ENCODE results near the gene TRAFD1. TPM values are rescaled to one million over a fixed set of nuclear protein-coding genes. Genes with fewer than 3 reads are reported as not detected.

Gene TRAFD1, protein sequence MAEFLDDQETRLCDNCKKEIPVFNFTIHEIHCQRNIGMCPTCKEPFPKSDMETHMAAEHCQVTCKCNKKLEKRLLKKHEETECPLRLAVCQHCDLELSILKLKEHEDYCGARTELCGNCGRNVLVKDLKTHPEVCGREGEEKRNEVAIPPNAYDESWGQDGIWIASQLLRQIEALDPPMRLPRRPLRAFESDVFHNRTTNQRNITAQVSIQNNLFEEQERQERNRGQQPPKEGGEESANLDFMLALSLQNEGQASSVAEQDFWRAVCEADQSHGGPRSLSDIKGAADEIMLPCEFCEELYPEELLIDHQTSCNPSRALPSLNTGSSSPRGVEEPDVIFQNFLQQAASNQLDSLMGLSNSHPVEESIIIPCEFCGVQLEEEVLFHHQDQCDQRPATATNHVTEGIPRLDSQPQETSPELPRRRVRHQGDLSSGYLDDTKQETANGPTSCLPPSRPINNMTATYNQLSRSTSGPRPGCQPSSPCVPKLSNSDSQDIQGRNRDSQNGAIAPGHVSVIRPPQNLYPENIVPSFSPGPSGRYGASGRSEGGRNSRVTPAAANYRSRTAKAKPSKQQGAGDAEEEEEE
- polyA plus RNA-seq (2013): 30.4 TPM

DNA sequence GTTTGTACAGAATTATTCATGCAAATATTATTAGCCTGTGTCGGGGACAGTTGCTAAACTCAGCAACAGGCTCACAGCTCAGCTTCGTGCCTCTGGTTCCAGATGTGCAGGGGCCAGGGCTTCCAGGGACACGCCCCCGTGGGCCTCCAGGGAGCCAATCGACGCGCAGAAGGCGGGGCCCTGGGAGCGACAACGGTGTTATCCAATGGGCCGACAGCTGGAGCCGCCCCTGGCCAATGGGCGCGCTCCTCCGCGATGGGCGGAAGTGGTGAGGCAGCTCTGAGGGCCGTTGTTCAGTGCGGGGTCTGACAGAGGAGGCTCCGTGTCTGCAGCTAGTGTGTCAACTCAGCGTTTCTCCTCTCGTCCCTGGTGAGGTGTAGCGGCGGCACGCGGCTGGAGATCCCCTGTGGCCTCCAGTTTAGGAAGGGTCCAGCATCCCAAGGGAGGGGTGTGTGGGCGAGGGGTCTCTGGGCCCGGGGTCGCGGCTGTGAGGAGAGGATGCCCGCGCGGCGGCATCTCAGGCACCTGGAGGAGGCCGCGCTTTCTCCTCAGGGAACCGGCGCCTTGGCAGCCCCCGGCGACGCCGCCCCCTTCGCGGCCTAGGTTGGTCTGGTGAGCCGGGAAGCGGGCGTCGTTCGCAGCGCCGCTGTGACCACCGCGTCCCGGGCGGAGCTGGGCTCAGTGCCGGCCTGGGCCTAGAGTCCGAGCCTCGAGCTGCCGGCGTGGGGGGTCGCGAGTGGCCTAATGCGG is at the start of gene TRAFD1:
TRAFD1 (plus strand) TSS at position 311 of the 750 bp plus-strand sequence. CDS start 4,963 bp downstream, outside the sequence.
- POLR2A ChIA-PET: interaction anchor here (0.7 to 1.5 kb wide), 5 partner anchors 8 to 231 kb away, joined by 3 to 5 read pairs (median 4); no protein-coding TSS in a partner anchor
- peak; percentile 96 to 98 (median 98) for DNase-seq
- Histone ChIP-seq H3K9me3 (ENCODE audit: control extremely low read depth in 1 of 5, control insufficient read depth in 4 of 5, insufficient read depth in 2 of 5, low read depth in 1 of 5, low read length in 4 of 5) (no peaks in the 10 kb centered on the region), H3K4me3 (ENCODE audit: control insufficient read depth in 1 of 7, extremely low read depth in 1 of 7, insufficient read depth in 4 of 7, low read depth in 2 of 7, low read length in 6 of 7) (peak within 1 kb of the TSS; percentile 78 to 88 (median 82)), H3K36me3 (ENCODE audit: control insufficient read depth in 4 of 4, insufficient read depth in 4 of 4, low read length in 3 of 4) (no peaks in the 10 kb centered on the region), H3K27ac (ENCODE audit: insufficient read depth in 1 of 2, low read depth in 1 of 2, low read length in 2 of 2, poor library complexity in 1 of 2, severe bottlenecking in 2 of 2) (peak within 1 kb of the TSS; percentile 68 to 85), H3K27me3 (replicated peaks in 2 of 5; ENCODE audit: control insufficient read depth in 4 of 5, insufficient read depth in 5 of 5, low read length in 4 of 5) (no peaks in the 10 kb centered on the region), H3K4me1 (ENCODE audit: control extremely low read depth in 1 of 4, control insufficient read depth in 4 of 4, insufficient read depth in 4 of 4, low read length in 3 of 4) (peaks cover 18 to 44% (median 32%) of the 10 kb centered on the region in 4 experiments)
- WGBS (ENCODE audit: insufficient coverage): 0% methylated on average over 44 of the region's 63 CpGs
- CTCF ChIA-PET: interaction anchor here (0.8 to 2.0 kb wide), 4 partner anchors 9 to 73 kb away, joined by 3 to 8 read pairs (median 4); no protein-coding TSS in a partner anchor

GRCh38 chr12:112087055-112087850 is 38.1 kb upstream of the TRAFD1 start:
- H3K36me3 ChIP-seq (ENCODE audit: control insufficient read depth in 4 of 4, insufficient read depth in 4 of 4, low read length in 3 of 4): peaks cover 15 to 65% (median 44%) of the 10 kb centered on the region in 4 experiments
- H3K4me3 ChIP-seq (ENCODE audit: control insufficient read depth in 1 of 7, extremely low read depth in 1 of 7, insufficient read depth in 4 of 7, low read depth in 2 of 7, low read length in 6 of 7): no peak overlapping the region
- no peaks in the 10 kb centered on the region for H3K4me1 ChIP-seq (ENCODE audit: control extremely low read depth in 1 of 4, control insufficient read depth in 4 of 4, insufficient read depth in 4 of 4, low read length in 3 of 4)
- ChIA-PET POLR2A (no interaction called here), CTCF (interaction anchor here (0.9 to 1.8 kb wide), 4 partner anchors 11 to 143 kb away, joined by 3 to 8 read pairs (median 4); no protein-coding TSS in a partner anchor)
- no CpG with 5 or more reads among the region's 2 CpGs for WGBS (ENCODE audit: insufficient coverage)
- no peaks in the 10 kb centered on the region for H3K9me3 ChIP-seq (ENCODE audit: control extremely low read depth in 1 of 5, control insufficient read depth in 4 of 5, insufficient read depth in 2 of 5, low read depth in 1 of 5, low read length in 4 of 5)
- peak in 2 of 3 donors; percentile 14 to 19 for DNase-seq
- H3K27me3 ChIP-seq (replicated peaks in 2 of 5; ENCODE audit: control insufficient read depth in 4 of 5, insufficient read depth in 5 of 5, low read length in 4 of 5): no peaks in the 10 kb centered on the region
- H3K27ac ChIP-seq (ENCODE audit: insufficient read depth in 1 of 2, low read depth in 1 of 2, low read length in 2 of 2, poor library complexity in 1 of 2, severe bottlenecking in 2 of 2): no peak overlapping the region

DNA sequence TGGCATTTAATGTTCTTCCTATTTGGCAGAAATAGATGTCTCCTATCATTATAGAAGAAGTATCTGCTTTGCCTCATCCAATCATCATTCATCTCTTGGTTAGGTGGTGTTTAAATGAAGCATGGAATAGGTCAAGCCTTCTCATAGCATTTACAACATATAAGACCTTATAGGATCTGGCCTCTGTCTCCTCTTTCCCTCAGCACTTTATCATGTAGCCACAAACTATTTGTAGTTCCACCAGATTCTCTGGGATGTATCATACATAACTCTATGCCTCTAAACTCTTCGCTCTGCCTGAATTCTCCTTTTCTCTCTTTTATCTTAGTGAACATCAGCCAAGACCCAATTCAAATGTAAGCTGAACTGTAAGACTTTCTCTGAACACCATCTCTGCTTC is 37.5 kb upstream of the TRAFD1 start:
- POLR2A ChIA-PET: interaction anchor here (0.6 kb wide), 1 partner anchor 265 kb away, joined by 3 read pairs; no protein-coding TSS in a partner anchor

DNA sequence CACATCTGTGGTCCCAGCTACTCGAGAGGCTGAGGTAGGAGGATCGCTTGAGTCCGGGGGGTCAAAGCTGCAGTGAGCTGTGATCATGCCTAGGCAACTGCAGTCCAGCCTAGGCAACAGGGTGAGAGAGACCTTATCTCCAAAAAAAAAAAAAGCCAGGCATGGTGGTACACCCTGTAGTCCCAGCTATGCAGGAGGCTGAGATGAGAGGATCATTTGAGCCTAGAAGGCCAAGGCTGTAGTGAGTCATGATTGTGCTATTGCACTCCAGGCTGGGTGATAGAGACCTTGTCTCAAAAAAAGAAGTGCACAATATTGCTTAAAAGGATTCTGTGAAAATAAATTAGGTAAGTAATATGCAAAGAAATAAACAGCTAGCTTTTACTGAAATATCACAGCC is 33.8 kb upstream of the TRAFD1 start:
- CTCF ChIA-PET: no interaction called here
- Histone ChIP-seq H3K4me3 (ENCODE audit: control insufficient read depth in 1 of 7, extremely low read depth in 1 of 7, insufficient read depth in 4 of 7, low read depth in 2 of 7, low read length in 6 of 7) (no peak overlapping the region), H3K27ac (ENCODE audit: insufficient read depth in 1 of 2, low read depth in 1 of 2, low read length in 2 of 2, poor library complexity in 1 of 2, severe bottlenecking in 2 of 2) (peak overlapping the region in 1 of 2 experiments; percentile 12), H3K9me3 (ENCODE audit: control extremely low read depth in 1 of 5, control insufficient read depth in 4 of 5, insufficient read depth in 2 of 5, low read depth in 1 of 5, low read length in 4 of 5) (no peaks in the 10 kb centered on the region), H3K36me3 (ENCODE audit: control insufficient read depth in 4 of 4, insufficient read depth in 4 of 4, low read length in 3 of 4) (peaks cover 11 to 50% (median 39%) of the 10 kb centered on the region in 4 experiments), H3K4me1 (ENCODE audit: control extremely low read depth in 1 of 4, control insufficient read depth in 4 of 4, insufficient read depth in 4 of 4, low read length in 3 of 4) (peaks cover 0 to 10% (median 4%) of the 10 kb centered on the region in 4 experiments), H3K27me3 (replicated peaks in 2 of 5; ENCODE audit: control insufficient read depth in 4 of 5, insufficient read depth in 5 of 5, low read length in 4 of 5) (no peaks in the 10 kb centered on the region)
- POLR2A ChIA-PET: interaction anchor here (0.6 kb wide), 1 partner anchor 88 kb away, joined by 4 read pairs; no protein-coding TSS in a partner anchor
- WGBS (ENCODE audit: insufficient coverage): 100% methylated on average over 3 of the region's 3 CpGs
- no peak for DNase-seq

More for the DNA sequence above, 37.5 kb upstream of the TRAFD1 start:
- DNase-seq: no peak
- H3K27ac ChIP-seq (ENCODE audit: insufficient read depth in 1 of 2, low read depth in 1 of 2, low read length in 2 of 2, poor library complexity in 1 of 2, severe bottlenecking in 2 of 2): peak overlapping the region in 1 of 2 experiments; percentile 32
- H3K36me3 ChIP-seq (ENCODE audit: control insufficient read depth in 4 of 4, insufficient read depth in 4 of 4, low read length in 3 of 4): peaks cover 17 to 64% (median 44%) of the 10 kb centered on the region in 4 experiments
- no peak overlapping the region for H3K4me3 ChIP-seq (ENCODE audit: control insufficient read depth in 1 of 7, extremely low read depth in 1 of 7, insufficient read depth in 4 of 7, low read depth in 2 of 7, low read length in 6 of 7)
- H3K27me3 ChIP-seq (replicated peaks in 2 of 5; ENCODE audit: control insufficient read depth in 4 of 5, insufficient read depth in 5 of 5, low read length in 4 of 5): no peaks in the 10 kb centered on the region
- H3K4me1 ChIP-seq (ENCODE audit: control extremely low read depth in 1 of 4, control insufficient read depth in 4 of 4, insufficient read depth in 4 of 4, low read length in 3 of 4): no peaks in the 10 kb centered on the region
- CTCF ChIA-PET: interaction anchor here (0.9 to 1.8 kb wide), 3 partner anchors 10 to 143 kb away, joined by 4 to 8 read pairs (median 5); no protein-coding TSS in a partner anchor
- H3K9me3 ChIP-seq (ENCODE audit: control extremely low read depth in 1 of 5, control insufficient read depth in 4 of 5, insufficient read depth in 2 of 5, low read depth in 1 of 5, low read length in 4 of 5): no peaks in the 10 kb centered on the region
- WGBS (ENCODE audit: insufficient coverage): 100% methylated on average over 1 of the region's 1 CpG

DNA sequence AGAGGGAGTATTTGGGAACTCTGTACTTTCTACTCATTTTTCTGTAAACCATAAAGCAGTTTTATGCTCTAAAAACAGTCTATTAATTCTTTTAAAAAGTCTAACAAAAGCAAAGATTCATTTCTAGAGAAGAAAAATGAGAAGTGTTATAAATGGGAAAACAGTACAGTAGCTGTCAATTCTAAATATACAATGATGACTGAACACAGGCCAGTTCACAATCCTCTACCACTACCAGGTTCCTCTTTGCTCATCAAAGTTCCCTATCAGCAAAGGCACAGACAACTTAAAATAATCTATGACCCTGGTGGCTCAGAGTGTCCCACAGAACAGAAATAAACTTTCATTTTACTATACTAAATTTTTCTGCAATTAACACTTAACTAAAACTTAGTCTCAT is 29.3 kb upstream of the TRAFD1 start:
- DNase-seq: peak in 2 of 3 donors; percentile 42 to 52
- Histone ChIP-seq H3K9me3 (ENCODE audit: control extremely low read depth in 1 of 5, control insufficient read depth in 4 of 5, insufficient read depth in 2 of 5, low read depth in 1 of 5, low read length in 4 of 5) (no peaks in the 10 kb centered on the region), H3K36me3 (ENCODE audit: control insufficient read depth in 4 of 4, insufficient read depth in 4 of 4, low read length in 3 of 4) (peaks cover 14 to 41% (median 37%) of the 10 kb centered on the region in 4 experiments), H3K27me3 (replicated peaks in 2 of 5; ENCODE audit: control insufficient read depth in 4 of 5, insufficient read depth in 5 of 5, low read length in 4 of 5) (no peaks in the 10 kb centered on the region), H3K4me1 (ENCODE audit: control extremely low read depth in 1 of 4, control insufficient read depth in 4 of 4, insufficient read depth in 4 of 4, low read length in 3 of 4) (peaks cover 0 to 15% (median 5%) of the 10 kb centered on the region in 4 experiments), H3K4me3 (ENCODE audit: control insufficient read depth in 1 of 7, extremely low read depth in 1 of 7, insufficient read depth in 4 of 7, low read depth in 2 of 7, low read length in 6 of 7) (no peak overlapping the region), H3K27ac (ENCODE audit: insufficient read depth in 1 of 2, low read depth in 1 of 2, low read length in 2 of 2, poor library complexity in 1 of 2, severe bottlenecking in 2 of 2) (peak overlapping the region in 1 of 2 experiments; percentile 57)
- POLR2A ChIA-PET: no interaction called here
- CTCF ChIA-PET: interaction anchor here (1.3 to 5.1 kb wide), 2 partner anchors 11 to 16 kb away, joined by 3 to 18 read pairs; no protein-coding TSS in a partner anchor

GRCh38 chr12:112096667-112097066 is 28.7 kb upstream of the TRAFD1 start:
- ChIA-PET CTCF (interaction anchor here (1.3 to 5.1 kb wide), 2 partner anchors 10 to 15 kb away, joined by 3 to 18 read pairs; no protein-coding TSS in a partner anchor), POLR2A (interaction anchor here (0.6 kb wide), 1 partner anchor 19 kb away, joined by 3 read pairs; no protein-coding TSS in a partner anchor)
- Histone ChIP-seq H3K9me3 (ENCODE audit: control extremely low read depth in 1 of 5, control insufficient read depth in 4 of 5, insufficient read depth in 2 of 5, low read depth in 1 of 5, low read length in 4 of 5) (no peaks in the 10 kb centered on the region), H3K4me1 (ENCODE audit: control extremely low read depth in 1 of 4, control insufficient read depth in 4 of 4, insufficient read depth in 4 of 4, low read length in 3 of 4) (peaks cover 0 to 15% (median 5%) of the 10 kb centered on the region in 4 experiments), H3K36me3 (ENCODE audit: control insufficient read depth in 4 of 4, insufficient read depth in 4 of 4, low read length in 3 of 4) (peaks cover 11 to 38% (median 33%) of the 10 kb centered on the region in 4 experiments), H3K27me3 (replicated peaks in 2 of 5; ENCODE audit: control insufficient read depth in 4 of 5, insufficient read depth in 5 of 5, low read length in 4 of 5) (no peaks in the 10 kb centered on the region), H3K4me3 (ENCODE audit: control insufficient read depth in 1 of 7, extremely low read depth in 1 of 7, insufficient read depth in 4 of 7, low read depth in 2 of 7, low read length in 6 of 7) (no peak overlapping the region), H3K27ac (ENCODE audit: insufficient read depth in 1 of 2, low read depth in 1 of 2, low read length in 2 of 2, poor library complexity in 1 of 2, severe bottlenecking in 2 of 2) (peak overlapping the region in 1 of 2 experiments; percentile 57)
- 80% methylated on average over 1 of the region's 2 CpGs for WGBS (ENCODE audit: insufficient coverage)
- DNase-seq: no peak
